Astrocyte (in vitro differentiated cells and primary cell): ENCODE results near the gene PRKCB. TPM values are rescaled to one million over a fixed set of nuclear protein-coding genes. Genes with fewer than 3 reads are reported as not detected.

Experiments
- DNase-seq: peaks from one replicate; pipeline ENCODE4 v3.0.0-alpha.2; 2010; ENCODE audit warnings: low read depth
- FAIRE-seq: peaks from 2 replicates; lab custom pipeline; 2011; peaks lifted over from hg19 to GRCh38; lab: Jason Lieb, UNC
- H2AFZ ChIP-seq: 2 replicates; pipeline ENCODE4 v1.6.0; 2012; ENCODE audit warnings: low read depth, low read length, inconsistent platforms
- H3K27ac ChIP-seq: 2 replicates; pipeline ENCODE4 v1.5.1; 2011; ENCODE audit warnings: low read depth, low read length, inconsistent platforms
- H3K27me3 ChIP-seq: 2 replicates; pipeline ENCODE4 v1.6.0; 2011; ENCODE audit warnings: low read length, inconsistent platforms; ENCODE audit not compliant: insufficient read depth
- H3K36me3 ChIP-seq: 2 replicates; pipeline ENCODE4 v1.5.1; 2011; ENCODE audit warnings: low read length, inconsistent platforms; ENCODE audit not compliant: insufficient read depth
- H3K4me1 ChIP-seq: 2 replicates; pipeline ENCODE4 v1.5.1; 2011; ENCODE audit warnings: low read length, inconsistent platforms; ENCODE audit not compliant: insufficient read depth
- H3K4me2 ChIP-seq: 2 replicates; pipeline ENCODE4 v1.6.0; 2012; ENCODE audit warnings: low read length, inconsistent platforms
- H3K4me3 ChIP-seq: 2 replicates; pipeline ENCODE4 v1.5.1; 2011; ENCODE audit warnings: low read depth, mild to moderate bottlenecking, low read length, inconsistent platforms; ENCODE audit not compliant: insufficient read depth
- H3K79me2 ChIP-seq: 2 replicates; pipeline ENCODE4 v1.6.0; 2012; ENCODE audit warnings: mild to moderate bottlenecking, low read length, inconsistent platforms; ENCODE audit not compliant: insufficient read depth
- H3K9ac ChIP-seq: 2 replicates; pipeline ENCODE4 v1.6.0; 2012; ENCODE audit warnings: mild to moderate bottlenecking, low read length, inconsistent platforms
- H3K9me3 ChIP-seq: 2 replicates; pipeline ENCODE4 v1.5.1; 2012; ENCODE audit warnings: low read depth, mild to moderate bottlenecking, low read length, inconsistent platforms; ENCODE audit not compliant: insufficient read depth
- H4K20me1 ChIP-seq: 2 replicates; pipeline ENCODE4 v1.6.0; 2012; ENCODE audit warnings: low read length, inconsistent platforms; ENCODE audit not compliant: insufficient read depth
- H3K27ac Mint-ChIP-seq: one replicate; pipeline ENCODE4 v1.8.0; 2021; ENCODE audit warnings: mild to moderate bottlenecking, mixed read lengths; ENCODE audit not compliant: unreplicated experiment
- H3K27me3 Mint-ChIP-seq: one replicate; pipeline ENCODE4 v1.8.0; 2021; ENCODE audit warnings: low read depth, mixed read lengths; ENCODE audit not compliant: unreplicated experiment
- H3K36me3 Mint-ChIP-seq: one replicate; pipeline ENCODE4 v1.8.0; 2021; ENCODE audit warnings: low read depth, mixed read lengths; ENCODE audit not compliant: unreplicated experiment
- H3K4me1 Mint-ChIP-seq: one replicate; pipeline ENCODE4 v1.8.0; 2021; ENCODE audit warnings: low read depth, mixed read lengths; ENCODE audit not compliant: unreplicated experiment
- H3K4me3 Mint-ChIP-seq: one replicate; pipeline ENCODE4 v1.8.0; 2021; ENCODE audit warnings: mild to moderate bottlenecking, moderate library complexity, mixed read lengths; ENCODE audit not compliant: unreplicated experiment
- H3K9me3 Mint-ChIP-seq: one replicate; pipeline ENCODE4 v1.8.0; 2021; ENCODE audit warnings: mild to moderate bottlenecking, mixed read lengths; ENCODE audit not compliant: unreplicated experiment
- CTCF ChIP-seq: IDR thresholded peaks from 2 replicates; pipeline ENCODE4 v1.5.1; 2011; ENCODE audit warnings: low read depth, mild to moderate bottlenecking, inconsistent platforms, low read length, moderate library complexity; ENCODE audit not compliant: insufficient read depth
- EZH2 ChIP-seq: IDR thresholded peaks from 2 replicates; pipeline ENCODE4 v1.6.1; 2012; ENCODE audit warnings: mild to moderate bottlenecking, low read length, inconsistent platforms; ENCODE audit not compliant: insufficient read depth
- total RNA-seq: library from RNA; stranded (reverse); gene quantifications from 2 replicates; pipeline ENCODE4 v1.2.1, GENCODE V29; 2021

Gene PRKCB
- total RNA-seq, 1 donor from 2014 or later = 2.5 TPM

- H3K36me3 Mint-ChIP-seq = no peaks in the 10 kb centered on the region
- Histone ChIP-seq H3K27ac (no peak overlapping the region), H2AFZ (no peak overlapping the region), H3K4me1 (no peaks in the 10 kb centered on the region), H4K20me1 (no peaks in the 10 kb centered on the region), H3K79me2 (no peaks in the 10 kb centered on the region), H3K4me2 (no peak overlapping the region), H3K36me3 (no peaks in the 10 kb centered on the region), H3K9me3 (no peaks in the 10 kb centered on the region), H3K27me3 (no peaks in the 10 kb centered on the region), H3K9ac (no peak overlapping the region), H3K4me3 (no peak overlapping the region)
- TF ChIP-seq EZH2 (no peak), CTCF (no peak)
- peaks cover 5% of the 10 kb centered on the region for H3K27me3 Mint-ChIP-seq
- H3K4me3 Mint-ChIP-seq = no peak overlapping the region
- no peak for DNase-seq
- no peak overlapping the region for H3K27ac Mint-ChIP-seq
- no peaks in the 10 kb centered on the region for H3K4me1 Mint-ChIP-seq
- no peaks in the 10 kb centered on the region for H3K9me3 Mint-ChIP-seq
- no peak for FAIRE-seq
Observed at GRCh38 chr16:23987443-23987842, 151.7 kb downstream of the PRKCB start.

- H3K9me3 Mint-ChIP-seq = no peaks in the 10 kb centered on the region
- Histone ChIP-seq H3K27me3 (no peaks in the 10 kb centered on the region), H3K4me3 (no peak overlapping the region), H3K36me3 (no peaks in the 10 kb centered on the region), H3K27ac (no peak overlapping the region), H3K9ac (no peak overlapping the region), H3K9me3 (no peaks in the 10 kb centered on the region), H3K4me2 (no peak overlapping the region), H4K20me1 (no peaks in the 10 kb centered on the region), H2AFZ (no peak overlapping the region), H3K79me2 (no peaks in the 10 kb centered on the region), H3K4me1 (no peaks in the 10 kb centered on the region)
- H3K4me3 Mint-ChIP-seq = no peak overlapping the region
- no peaks in the 10 kb centered on the region for H3K4me1 Mint-ChIP-seq
- DNase-seq (no peak), FAIRE-seq (no peak)
- H3K27ac Mint-ChIP-seq = no peak overlapping the region
- no peaks in the 10 kb centered on the region for H3K36me3 Mint-ChIP-seq
- TF ChIP-seq EZH2 = no peak
- no peak for TF ChIP-seq CTCF
- H3K27me3 Mint-ChIP-seq = no peaks in the 10 kb centered on the region
Observed at GRCh38 chr16:23990507-23990906, 154.7 kb downstream of the PRKCB start.

GRCh38 chr16:23991066-23991465 is 155.3 kb downstream of the PRKCB start:
- DNase-seq (no peak), FAIRE-seq (no peak)
- Histone ChIP-seq H3K4me2 (no peak overlapping the region), H3K27me3 (no peaks in the 10 kb centered on the region), H3K79me2 (no peaks in the 10 kb centered on the region), H3K4me1 (no peaks in the 10 kb centered on the region), H4K20me1 (no peaks in the 10 kb centered on the region), H3K27ac (no peak overlapping the region), H3K36me3 (no peaks in the 10 kb centered on the region), H3K4me3 (no peak overlapping the region), H3K9me3 (no peaks in the 10 kb centered on the region), H2AFZ (no peak overlapping the region), H3K9ac (no peak overlapping the region)
- Mint-ChIP-seq H3K4me3 (no peak overlapping the region), H3K36me3 (no peaks in the 10 kb centered on the region), H3K27ac (no peak overlapping the region), H3K4me1 (no peaks in the 10 kb centered on the region), H3K9me3 (peaks cover 3% of the 10 kb centered on the region), H3K27me3 (no peaks in the 10 kb centered on the region)
- TF ChIP-seq CTCF (no peak), EZH2 (no peak)
